ENCODE results near the gene NOTCH1.

GRCh38 chr9:136505406-136506403, 40.1 kb downstream of the NOTCH1 start:
- no peak for TF ChIP-seq EZH2phosphoT487 (IDR thresholded peaks at IDR 0.05; ENCODE audit: low read length)
- TF ChIP-seq, protein P1, sequence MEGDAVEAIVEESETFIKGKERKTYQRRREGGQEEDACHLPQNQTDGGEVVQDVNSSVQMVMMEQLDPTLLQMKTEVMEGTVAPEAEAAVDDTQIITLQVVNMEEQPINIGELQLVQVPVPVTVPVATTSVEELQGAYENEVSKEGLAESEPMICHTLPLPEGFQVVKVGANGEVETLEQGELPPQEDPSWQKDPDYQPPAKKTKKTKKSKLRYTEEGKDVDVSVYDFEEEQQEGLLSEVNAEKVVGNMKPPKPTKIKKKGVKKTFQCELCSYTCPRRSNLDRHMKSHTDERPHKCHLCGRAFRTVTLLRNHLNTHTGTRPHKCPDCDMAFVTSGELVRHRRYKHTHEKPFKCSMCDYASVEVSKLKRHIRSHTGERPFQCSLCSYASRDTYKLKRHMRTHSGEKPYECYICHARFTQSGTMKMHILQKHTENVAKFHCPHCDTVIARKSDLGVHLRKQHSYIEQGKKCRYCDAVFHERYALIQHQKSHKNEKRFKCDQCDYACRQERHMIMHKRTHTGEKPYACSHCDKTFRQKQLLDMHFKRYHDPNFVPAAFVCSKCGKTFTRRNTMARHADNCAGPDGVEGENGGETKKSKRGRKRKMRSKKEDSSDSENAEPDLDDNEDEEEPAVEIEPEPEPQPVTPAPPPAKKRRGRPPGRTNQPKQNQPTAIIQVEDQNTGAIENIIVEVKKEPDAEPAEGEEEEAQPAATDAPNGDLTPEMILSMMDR (IDR thresholded peaks at IDR 0.05; ENCODE audit: low read length) = no peak
